GM19452 (cell line): ENCODE data around the gene ADGRD1.
"Not testable (repeated sequence)": the region's sequence is repeated elsewhere in the genome, so short reads cannot be mapped to it uniquely, and the experiment has no call there.

Experiments used
- ATAC-seq: cut with Tn5 transposase; IDR thresholded peaks from one replicate; pipeline ENCODE4 v1.9.1; 2021; ENCODE audit not compliant: unreplicated experiment

The ADGRD1 gene

GRCh38 chr12:130983328-130984017 is 29.8 kb downstream of the ADGRD1 start:
- ATAC-seq: no peak

DNA sequence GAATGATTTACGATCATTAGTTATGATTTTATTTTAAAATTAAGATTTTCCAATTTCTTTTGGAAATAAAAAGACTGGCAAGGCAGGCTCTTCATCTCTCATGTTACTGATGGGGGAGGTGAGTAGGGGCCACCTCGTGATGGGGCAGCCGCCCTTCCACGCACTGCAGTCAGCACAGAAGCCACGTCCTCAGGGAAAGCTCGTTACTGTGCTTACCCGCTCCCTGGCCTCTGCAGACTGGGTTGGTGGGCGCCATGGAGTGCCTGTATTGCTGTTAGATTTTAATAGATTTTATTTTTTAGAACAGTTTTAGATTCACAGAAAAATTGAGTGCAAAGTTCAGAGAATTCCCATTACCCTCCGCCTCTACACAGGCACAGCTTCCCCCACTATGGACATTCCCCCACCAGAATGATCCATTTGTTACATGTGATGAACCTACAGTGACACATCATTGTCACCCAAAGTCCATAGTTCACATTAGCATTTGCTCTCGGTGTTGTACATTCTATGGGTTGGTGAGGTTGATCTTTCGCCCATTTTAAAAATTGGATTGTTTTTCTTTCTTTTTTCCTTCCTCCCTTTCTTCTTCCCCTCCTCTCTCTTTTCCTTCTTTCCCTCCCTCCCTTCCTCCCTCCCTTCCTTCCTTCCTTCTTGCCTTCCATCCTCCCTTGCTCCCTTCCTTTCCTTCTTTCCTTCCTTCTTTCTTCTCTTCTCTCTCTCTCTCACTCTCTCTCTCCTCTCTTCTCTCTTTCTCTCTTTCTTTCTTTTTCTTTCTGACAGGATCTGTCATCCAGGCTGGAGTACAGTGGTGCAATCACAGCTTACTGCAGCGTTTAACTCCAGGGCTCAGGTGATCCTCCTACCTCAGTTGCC is 30.7 kb downstream of the ADGRD1 start:
- ATAC-seq: no peak

DNA sequence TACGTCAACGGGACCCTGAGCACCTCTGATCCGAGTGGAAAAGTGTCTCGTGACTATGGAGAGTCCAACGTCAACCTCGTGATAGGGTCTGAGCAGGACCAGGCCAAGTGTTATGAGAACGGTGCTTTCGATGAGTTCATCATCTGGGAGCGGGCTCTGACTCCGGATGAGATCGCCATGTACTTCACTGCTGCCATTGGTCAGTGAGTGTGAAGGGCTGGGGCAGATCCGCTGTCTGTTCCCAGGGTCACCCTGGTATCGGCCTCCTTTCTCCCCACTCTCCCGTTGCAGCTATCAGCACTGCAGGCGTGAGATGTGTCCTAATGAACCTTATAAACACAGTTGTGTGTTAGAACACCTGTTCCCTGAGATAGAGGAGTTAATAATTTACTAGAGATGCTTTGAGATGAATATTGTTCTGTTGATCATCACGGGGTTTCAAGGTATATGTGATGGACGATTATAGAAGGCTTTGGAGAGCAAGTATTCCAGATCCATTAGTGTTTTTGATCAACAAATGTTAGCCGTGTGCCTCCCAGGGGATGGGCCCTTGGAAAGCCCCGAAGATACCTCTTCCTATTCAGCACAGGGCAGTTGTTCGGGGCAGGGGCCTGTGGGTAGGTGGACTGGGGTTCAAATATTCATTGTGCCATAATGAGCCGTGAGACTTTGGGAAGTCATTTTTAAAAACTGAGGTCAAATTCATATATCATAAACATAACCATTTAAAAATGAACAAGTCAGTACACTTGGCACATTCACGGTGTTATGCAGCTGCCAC is 33.6 kb downstream of the ADGRD1 start:
- no peak for ATAC-seq

DNA sequence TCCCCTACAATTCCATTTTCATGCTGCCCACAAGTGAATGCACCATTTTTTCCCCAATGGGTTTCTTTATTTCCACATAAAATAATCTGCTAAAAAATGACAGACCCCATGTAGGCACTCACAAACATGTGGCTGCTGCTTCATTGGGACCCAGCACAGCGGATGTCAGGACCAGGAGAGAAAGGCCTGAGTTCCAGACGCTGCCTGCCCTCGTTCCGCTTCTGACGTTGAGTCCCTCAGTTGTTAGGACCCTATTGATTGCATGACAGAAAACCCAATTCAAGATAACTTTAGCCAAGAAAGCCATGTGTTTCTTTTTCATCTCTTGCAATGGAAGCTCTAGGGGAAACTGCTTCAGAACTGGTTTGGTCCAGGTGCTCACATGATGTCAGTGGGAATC is 34.6 kb downstream of the ADGRD1 start:
- no peak for ATAC-seq

DNA sequence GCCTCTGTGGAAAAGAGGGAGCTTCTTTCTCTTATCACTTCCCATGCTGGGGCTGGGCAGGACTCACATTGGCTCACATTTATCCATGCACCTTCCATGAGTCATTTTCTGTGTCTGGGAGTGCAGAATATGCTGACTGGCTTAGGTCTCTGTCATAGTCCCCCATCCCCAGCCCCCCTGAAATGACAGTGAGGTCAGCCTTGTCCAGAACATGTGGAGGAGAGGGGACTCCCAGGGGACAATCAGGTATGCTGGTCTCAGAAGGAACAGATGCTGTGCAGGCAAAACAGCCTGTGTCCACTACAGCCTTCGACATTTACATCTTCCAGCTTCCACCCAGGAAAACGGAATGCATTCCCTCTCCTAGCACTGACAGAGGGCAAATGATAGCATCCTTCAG is 35.0 kb downstream of the ADGRD1 start:
- no peak for ATAC-seq

- ATAC-seq: no peak
These were observed 35.7 kb downstream of the ADGRD1 start for GRCh38 chr12:130989391-130989790.

DNA sequence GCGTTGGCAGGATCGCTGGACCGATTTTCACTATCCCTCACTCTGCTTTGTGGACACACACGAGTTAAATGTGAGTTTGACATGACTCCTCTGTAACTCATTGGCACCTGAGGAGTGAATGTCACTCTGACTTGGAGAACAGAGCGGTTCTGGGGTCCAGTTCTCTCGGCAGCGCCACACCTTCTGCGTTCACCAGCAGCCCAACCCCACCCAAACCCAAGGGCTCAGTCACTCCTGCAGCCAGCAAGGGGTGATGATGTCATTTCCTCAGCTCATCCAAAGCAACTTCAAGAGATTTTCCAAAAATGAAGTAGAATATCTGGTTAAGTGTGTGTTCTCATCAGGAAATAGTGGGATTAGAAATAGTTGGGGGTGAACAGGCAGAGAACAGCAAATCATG is 36.3 kb downstream of the ADGRD1 start:
- no peak for ATAC-seq

GRCh38 chr12:130992448-130992847 is 38.7 kb downstream of the ADGRD1 start:
- no peak for ATAC-seq

DNA sequence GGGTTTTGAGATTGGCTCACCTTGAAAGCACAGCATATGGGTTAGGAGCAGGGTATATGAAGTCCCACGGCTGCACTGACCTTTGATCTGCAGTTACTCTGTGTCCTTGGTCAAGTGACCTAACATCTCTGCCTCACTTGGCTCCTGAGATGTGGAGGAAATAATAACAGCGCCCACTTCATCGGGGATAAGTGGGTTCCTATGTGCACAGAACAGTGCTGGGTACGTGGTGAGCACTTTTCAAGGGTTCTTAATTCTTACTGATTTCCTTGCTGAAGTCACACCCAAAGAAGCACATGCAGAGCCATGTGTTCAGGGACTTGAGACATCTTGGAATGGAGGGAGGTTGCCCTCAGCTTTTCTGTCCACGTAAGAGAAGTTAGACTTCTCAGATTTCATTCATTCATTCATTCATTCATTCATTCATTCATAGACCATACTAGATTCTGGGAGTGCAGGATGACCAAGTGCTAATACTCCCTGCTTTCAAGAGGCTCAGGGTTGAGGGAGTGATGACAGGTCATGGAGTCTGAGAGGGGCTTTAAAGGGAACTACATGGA is 39.4 kb downstream of the ADGRD1 start:
- no peak for ATAC-seq

DNA sequence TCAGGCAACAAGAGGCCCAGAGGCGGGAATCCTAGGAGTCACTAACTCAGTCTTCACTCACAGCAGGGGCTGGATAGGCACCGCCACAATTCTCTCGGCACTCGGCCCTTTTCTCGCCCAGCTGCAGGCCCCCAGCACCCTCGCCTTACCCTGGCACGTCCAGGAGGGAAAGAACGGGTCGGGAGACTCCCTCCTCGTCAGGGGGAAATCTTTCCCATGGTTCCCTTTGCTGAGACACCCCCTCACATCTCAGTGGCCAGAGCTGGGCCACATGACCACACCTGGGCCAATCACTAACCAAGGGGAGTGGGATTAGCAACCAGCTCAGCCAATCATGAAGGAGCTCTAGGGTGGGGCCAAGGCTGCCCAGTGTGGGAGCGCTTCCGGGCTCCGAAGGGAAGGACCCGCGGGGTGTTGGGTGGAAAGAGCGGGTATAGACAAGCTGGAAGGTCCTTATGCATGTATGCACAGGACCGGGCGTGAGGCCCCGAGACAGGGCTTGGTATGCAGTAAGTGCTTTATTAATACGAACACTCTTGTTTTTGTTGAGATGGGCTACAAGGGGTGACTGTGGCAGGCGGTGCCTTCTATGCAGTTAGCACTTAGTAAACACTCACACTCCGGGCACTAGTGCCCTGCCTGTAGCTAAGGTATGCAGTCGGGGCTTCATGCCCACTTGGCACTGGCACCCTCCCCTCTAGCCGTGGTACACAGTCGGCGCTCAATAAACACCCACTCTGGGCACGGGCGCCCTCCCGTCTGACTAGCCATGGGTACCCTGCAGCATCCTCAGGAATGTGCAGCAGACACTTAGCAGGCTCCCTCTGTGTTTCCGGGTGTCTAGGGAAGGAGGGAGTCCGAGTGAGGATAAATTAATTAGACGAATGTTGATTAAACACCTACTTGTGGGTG is 40.3 kb downstream of the ADGRD1 start:
- ATAC-seq: no peak

- ATAC-seq: no peak
These were observed 41.2 kb downstream of the ADGRD1 start for GRCh38 chr12:130994821-130995375.

DNA sequence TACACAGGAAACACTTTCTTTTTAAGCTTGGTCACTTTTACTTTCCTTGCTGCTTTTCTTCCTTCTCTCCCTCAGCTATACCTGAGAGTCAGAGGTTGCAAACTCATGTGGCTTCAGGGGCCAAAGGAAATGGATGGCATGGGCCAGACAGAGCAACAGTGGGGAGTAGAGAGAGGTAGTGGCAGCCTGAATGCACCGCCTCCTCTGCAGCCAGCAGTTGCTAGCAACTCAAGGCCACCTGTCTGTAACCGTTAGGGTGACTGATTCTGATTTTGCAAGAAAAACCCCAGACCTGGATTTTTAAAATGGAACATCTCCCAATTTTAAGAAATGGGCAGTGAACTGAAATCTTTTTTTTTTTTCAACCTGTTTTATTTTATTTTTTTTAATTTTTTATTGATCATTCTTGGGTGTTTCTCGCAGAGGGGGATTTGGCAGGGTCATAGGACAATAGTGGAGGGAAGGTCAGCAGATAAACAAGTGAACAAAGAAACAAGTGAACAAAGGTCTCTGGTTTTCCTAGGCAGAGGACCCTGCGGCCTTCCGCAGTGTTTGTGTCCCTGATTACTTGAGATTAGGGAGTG is 41.8 kb downstream of the ADGRD1 start:
- not testable (repeated sequence) for ATAC-seq

DNA sequence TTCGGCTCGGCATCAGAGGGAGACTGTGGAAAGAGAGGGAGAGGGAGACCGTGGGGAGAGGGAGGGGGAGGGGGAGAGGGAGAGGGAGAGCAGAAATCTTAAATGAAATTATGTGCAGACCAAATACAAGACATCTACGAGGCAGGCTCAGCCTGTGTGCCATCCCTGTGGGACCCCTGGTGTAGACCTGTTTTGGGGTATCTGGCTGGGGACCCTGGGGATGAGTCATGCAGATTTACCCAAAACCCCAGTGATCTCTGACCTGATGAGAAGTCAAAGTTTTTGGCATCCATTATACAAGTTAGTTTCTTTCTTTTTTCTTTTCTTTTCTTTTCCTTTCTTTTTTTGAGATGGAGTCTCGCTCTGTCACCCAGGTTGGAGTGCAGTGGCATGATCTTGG is 44.4 kb downstream of the ADGRD1 start:
- ATAC-seq: no peak

GRCh38 chr12:131000000-131000486 is 46.3 kb downstream of the ADGRD1 start:
- ATAC-seq: no peak

GRCh38 chr12:131001493-131001892 is 47.8 kb downstream of the ADGRD1 start:
- ATAC-seq: no peak

- ATAC-seq: peak; percentile 77
These were observed 48.5 kb downstream of the ADGRD1 start for GRCh38 chr12:131002216-131002631.

DNA sequence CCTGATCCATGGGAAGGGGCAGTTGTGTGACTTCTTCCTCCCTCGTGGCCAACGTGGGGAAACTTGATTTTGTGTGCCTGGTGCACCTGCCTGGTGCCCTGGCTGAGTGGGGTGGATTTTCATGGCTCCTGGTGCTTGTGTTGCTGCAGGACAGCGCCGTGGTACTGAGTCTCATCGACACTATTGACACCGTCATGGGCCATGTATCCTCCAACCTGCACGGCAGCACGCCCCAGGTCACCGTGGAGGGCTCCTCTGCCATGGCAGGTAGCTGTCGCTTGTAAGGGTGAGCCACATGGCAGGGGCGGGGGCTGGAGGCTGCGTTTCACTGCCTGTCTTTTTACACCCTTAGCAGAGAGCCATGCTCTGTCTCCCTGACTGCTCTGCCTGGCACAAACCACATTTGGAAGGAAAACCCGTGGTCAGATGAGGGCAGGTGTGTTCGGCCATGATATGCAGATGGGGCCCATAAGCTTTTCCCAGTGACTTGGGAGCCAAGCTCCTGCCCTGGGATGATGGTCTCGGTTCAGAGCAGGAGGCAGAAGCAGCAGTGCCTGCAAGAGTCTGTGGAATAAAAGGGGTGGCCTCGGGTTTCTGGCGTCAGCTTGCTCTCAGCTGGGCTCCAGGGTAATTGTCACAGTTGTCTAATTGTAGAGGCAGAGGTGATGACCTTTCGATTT is 49.5 kb downstream of the ADGRD1 start:
- no peak for ATAC-seq

DNA sequence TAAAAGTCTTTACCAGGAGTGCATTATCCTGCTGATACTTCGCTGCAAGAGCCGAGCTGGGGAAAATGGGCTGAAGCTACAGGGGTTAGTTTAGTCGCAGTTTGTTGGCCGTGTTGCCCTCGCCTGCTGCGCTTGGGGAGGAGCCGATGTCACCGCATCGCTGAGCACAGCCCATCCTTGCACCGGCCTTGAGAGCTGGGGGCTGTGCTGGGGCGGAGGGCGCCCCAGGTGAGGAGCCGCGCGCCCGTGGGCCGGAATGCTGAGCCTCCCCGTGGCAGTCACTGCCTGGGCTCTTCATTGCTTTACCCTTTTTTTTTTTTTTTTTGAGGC is 50.0 kb downstream of the ADGRD1 start:
- ATAC-seq: no peak

DNA sequence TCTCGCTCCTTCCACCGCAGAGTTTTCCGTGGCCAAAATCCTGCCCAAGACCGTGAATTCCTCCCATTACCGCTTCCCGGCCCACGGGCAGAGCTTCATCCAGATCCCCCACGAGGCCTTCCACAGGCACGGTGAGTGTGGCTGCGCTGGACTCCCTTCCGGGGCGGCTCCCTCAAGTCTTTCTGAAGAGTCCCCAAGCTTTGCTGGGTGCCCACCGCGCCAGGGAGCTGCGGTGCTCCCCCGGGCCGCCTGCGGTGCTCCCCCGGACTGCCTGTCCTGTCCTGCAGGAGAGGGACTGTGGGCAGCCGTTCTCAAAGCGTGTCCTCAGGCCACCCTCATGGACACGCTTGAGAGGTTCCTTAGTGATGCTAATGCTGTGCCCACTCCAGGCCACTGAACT is 50.5 kb downstream of the ADGRD1 start:
- ATAC-seq: no peak
